GM21576 (cell line): ENCODE results near the gene FBXL7.

Experiments used
- ATAC-seq: cut with Tn5 transposase; IDR thresholded peaks from one replicate; pipeline ENCODE4 v1.9.1; 2021; ENCODE audit warnings: mild to moderate bottlenecking, moderate library complexity; ENCODE audit not compliant: unreplicated experiment

Gene FBXL7

GRCh38 chr5:15796557-15796956 is 296.6 kb downstream of the FBXL7 start:
- ATAC-seq = no peak

- ATAC-seq = no peak
Measured at GRCh38 chr5:15797116-15797515, 297.1 kb downstream of the FBXL7 start.

- no peak for ATAC-seq
Measured at GRCh38 chr5:15798006-15798405, 298.0 kb downstream of the FBXL7 start.

- ATAC-seq = no peak
Measured at GRCh38 chr5:15799014-15799413, 299.0 kb downstream of the FBXL7 start.

GRCh38 chr5:15799612-15800011 is 299.6 kb downstream of the FBXL7 start:
- ATAC-seq = no peak

GRCh38 chr5:15803280-15803679 is 303.3 kb downstream of the FBXL7 start:
- no peak for ATAC-seq

- ATAC-seq = no peak
Measured at GRCh38 chr5:15806613-15807012, 306.6 kb downstream of the FBXL7 start.

- no peak for ATAC-seq
Measured at GRCh38 chr5:15807248-15807647, 307.3 kb downstream of the FBXL7 start.

- ATAC-seq = no peak
Measured at GRCh38 chr5:15807871-15808270, 307.9 kb downstream of the FBXL7 start.

- no peak for ATAC-seq
Measured at GRCh38 chr5:15808577-15808976, 308.6 kb downstream of the FBXL7 start.

GRCh38 chr5:15819617-15820016 is 319.6 kb downstream of the FBXL7 start:
- ATAC-seq = no peak

- no peak for ATAC-seq
Measured at GRCh38 chr5:15821506-15821905, 321.5 kb downstream of the FBXL7 start.

- no peak for ATAC-seq
Measured at GRCh38 chr5:15823398-15823797, 323.4 kb downstream of the FBXL7 start.

GRCh38 chr5:15827741-15828140 is 327.8 kb downstream of the FBXL7 start:
- ATAC-seq = no peak

GRCh38 chr5:15831408-15831807 is 331.4 kb downstream of the FBXL7 start:
- ATAC-seq = no peak

GRCh38 chr5:15833365-15833764 is 333.4 kb downstream of the FBXL7 start:
- no peak for ATAC-seq

GRCh38 chr5:15834596-15835245 is 334.7 kb downstream of the FBXL7 start:
- ATAC-seq = no peak

GRCh38 chr5:15835514-15835913 is 335.5 kb downstream of the FBXL7 start:
- ATAC-seq = no peak

GRCh38 chr5:15837551-15838289 is 337.7 kb downstream of the FBXL7 start:
- ATAC-seq = no peak

- ATAC-seq = no peak
Measured at GRCh38 chr5:15844253-15844652, 344.3 kb downstream of the FBXL7 start.

GRCh38 chr5:15844871-15845270 is 344.9 kb downstream of the FBXL7 start:
- ATAC-seq = no peak

GRCh38 chr5:15850536-15850935 is 350.6 kb downstream of the FBXL7 start:
- ATAC-seq = no peak

- no peak for ATAC-seq
Measured at GRCh38 chr5:15850939-15851341, 351.0 kb downstream of the FBXL7 start.
